ENCODE data around the gene LOXL1. TPM values are rescaled to one million over a fixed set of nuclear protein-coding genes. Genes with fewer than 3 reads are reported as not detected.

LOXL1 gene
- total and polyA plus RNA-seq, 4 donors, result 0.67 to 2.0 (median 1.4) TPM; not detected in 1

GRCh38 chr15:73908030-73908821 is 18.0 kb upstream of the LOXL1 start:
- Histone ChIP-seq H3K4me1 (ENCODE audit: control insufficient read depth in 4 of 4, insufficient read depth in 4 of 4, low read length in 3 of 4) (no peaks in the 10 kb centered on the region), H3K27ac (ENCODE audit: low read depth in 1 of 2, low read length in 2 of 2) (no peak overlapping the region), H3K36me3 (ENCODE audit: control insufficient read depth in 4 of 4, insufficient read depth in 3 of 4, low read depth in 1 of 4, low read length in 3 of 4) (no peaks in the 10 kb centered on the region), H3K9me3 (ENCODE audit: control insufficient read depth in 4 of 4, low read length in 3 of 4) (no peaks in the 10 kb centered on the region), H3K9ac (ENCODE audit: low read depth in 1 of 2, low read length in 2 of 2) (no peak overlapping the region), H3K27me3 (ENCODE audit: control insufficient read depth in 4 of 4, insufficient read depth in 4 of 4, low read length in 3 of 4) (peaks cover 0 to 11% (median 0%) of the 10 kb centered on the region in 4 donors), H3K4me3 (ENCODE audit: low read depth in 1 of 3, low read length in 3 of 3) (no peak overlapping the region)
- peak; percentile 78 for DNase-seq (ENCODE audit: low spot score)
- TF ChIP-seq GABPA (IDR thresholded peaks at IDR 0.05 in 1 of 2, conservative IDR thresholded peaks at IDR 0.05 in 1 of 2) (no peak), FOXA2 (IDR thresholded peaks at IDR 0.05) (no peak), HNF4G (IDR thresholded peaks at IDR 0.05) (no peak), CTCF (IDR thresholded peaks at IDR 0.05; ENCODE audit: low read depth, low read length, missing input control) (peak; percentile 82), HNF4A (conservative IDR thresholded peaks at IDR 0.05) (no peak), RAD21 (IDR thresholded peaks at IDR 0.05) (peak; percentile 82 to 87)
- 18% methylated on average over 7 of the region's 7 CpGs for whole genome bisulfite sequencing

GRCh38 chr15:73908822-73909122 is 17.5 kb upstream of the LOXL1 start:
- DNase-seq (ENCODE audit: low spot score), result no peak
- Histone ChIP-seq H3K4me1 (ENCODE audit: control insufficient read depth in 4 of 4, insufficient read depth in 4 of 4, low read length in 3 of 4) (no peaks in the 10 kb centered on the region), H3K27ac (ENCODE audit: low read depth in 1 of 2, low read length in 2 of 2) (no peak overlapping the region), H3K9me3 (ENCODE audit: control insufficient read depth in 4 of 4, low read length in 3 of 4) (no peaks in the 10 kb centered on the region), H3K27me3 (ENCODE audit: control insufficient read depth in 4 of 4, insufficient read depth in 4 of 4, low read length in 3 of 4) (peaks cover 0 to 11% (median 0%) of the 10 kb centered on the region in 4 donors), H3K4me3 (ENCODE audit: low read depth in 1 of 3, low read length in 3 of 3) (no peak overlapping the region), H3K36me3 (ENCODE audit: control insufficient read depth in 4 of 4, insufficient read depth in 3 of 4, low read depth in 1 of 4, low read length in 3 of 4) (no peaks in the 10 kb centered on the region), H3K9ac (ENCODE audit: low read depth in 1 of 2, low read length in 2 of 2) (no peak overlapping the region)
- 84% methylated on average over 2 of the region's 2 CpGs for whole genome bisulfite sequencing
- TF ChIP-seq TAF1 (conservative IDR thresholded peaks at IDR 0.05) (no peak), FOXA1 (IDR thresholded peaks at IDR 0.05) (no peak), HNF4G (IDR thresholded peaks at IDR 0.05) (no peak), HNF4A (conservative IDR thresholded peaks at IDR 0.05) (no peak), CTCF (IDR thresholded peaks at IDR 0.05; ENCODE audit: low read depth, low read length, missing input control) (no peak), RXRA (IDR thresholded peaks at IDR 0.05) (no peak), SP1 (IDR thresholded peaks at IDR 0.05) (no peak), GABPA (IDR thresholded peaks at IDR 0.05 in 1 of 2, conservative IDR thresholded peaks at IDR 0.05 in 1 of 2) (no peak), FOXA2 (IDR thresholded peaks at IDR 0.05) (no peak), EGR1 (IDR thresholded peaks at IDR 0.05; ENCODE audit: low read depth in 2 of 2) (no peak), REST (IDR thresholded peaks at IDR 0.05) (no peak), RAD21 (IDR thresholded peaks at IDR 0.05) (no peak), ATF3 (IDR thresholded peaks at IDR 0.05) (no peak), JUND (IDR thresholded peaks at IDR 0.05) (no peak), ZBTB33 (IDR thresholded peaks at IDR 0.05) (no peak), MAX (IDR thresholded peaks at IDR 0.05) (no peak), NR2F2 (IDR thresholded peaks at IDR 0.05) (no peak), YY1 (IDR thresholded peaks at IDR 0.05) (no peak)

Data from liver (tissue), 9 donors.